Measurements from ENCODE around the gene TGFBR3. TPM values are rescaled to one million over a fixed set of nuclear protein-coding genes. Genes with fewer than 3 reads are reported as not detected.

The TGFBR3 gene
- total and polyA plus RNA-seq, 2 of the 8 experiments (the other 6 are each of a cell fraction or from before 2014, with no cell fraction given), result 2.0 to 6.1 TPM

DNA sequence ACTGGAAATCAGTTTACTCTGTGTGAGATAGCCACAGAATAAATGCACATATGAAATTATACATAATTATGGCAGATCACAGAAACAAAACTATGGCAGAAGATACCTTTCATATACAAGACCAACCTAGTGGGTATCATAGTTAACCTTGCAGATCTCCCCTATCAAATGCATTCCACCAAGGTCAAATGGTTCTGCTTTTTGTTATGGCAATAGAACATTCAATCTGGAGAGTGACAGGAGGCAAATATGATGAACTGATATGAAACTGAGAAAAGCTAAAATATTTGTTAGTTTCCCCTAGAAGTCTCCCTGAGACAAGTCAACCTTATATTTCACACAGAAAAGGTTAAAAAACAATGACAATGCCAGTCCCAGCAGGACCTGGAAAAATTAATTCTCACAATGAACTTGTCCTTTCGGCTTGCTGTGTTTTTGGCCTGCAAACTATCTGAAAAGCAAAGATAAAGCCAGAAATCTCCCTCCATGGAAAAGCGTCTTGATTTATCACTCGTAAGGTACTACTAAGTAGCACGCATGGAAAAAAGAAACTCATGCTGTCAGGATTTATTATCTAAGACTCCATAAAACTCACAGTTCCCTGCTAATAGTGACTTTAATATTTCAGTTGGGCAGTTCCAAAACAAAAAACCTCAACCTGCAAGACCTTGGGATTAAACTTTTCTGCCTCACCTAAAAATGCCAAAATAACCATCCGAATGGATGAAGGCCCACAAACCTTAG is 174.3 kb downstream of the TGFBR3 start:
- H3K14ac ChIP-seq (ENCODE audit: insufficient read length), result no peak overlapping the region
- WGBS, 2 experiments (ENCODE audit: extremely low coverage in 1 of 2, insufficient coverage in 1 of 2, insufficient read length in 1 of 2, insufficient replicate concordance in 2 of 2, low coverage in 1 of 2, low lambda C conversion rate in 2 of 2, missing lambda C conversion rate in 1 of 2), result 90% methylated on average over 5 of the region's 5 CpGs; no CpG with 5 or more reads in 1 of the 2 experiments
- H3K4me3 ChIP-seq (ENCODE audit: extremely low read depth in 1 of 4, insufficient read depth in 2 of 4, low read depth in 3 of 4, low read length in 4 of 4), result no peak overlapping the region
- no peak overlapping the region for H3K4me2 ChIP-seq (ENCODE audit: insufficient read depth in 1 of 2, low read depth in 2 of 2, low read length in 2 of 2)
- H2BK20ac ChIP-seq (ENCODE audit: low read length), result no peak overlapping the region
- CTCF ChIA-PET (ENCODE audit: partially characterized antibody), result interaction anchor here (0.6 to 1.6 kb wide), 2 partner anchors 11 to 192 kb away, joined by 3 to 4 read pairs; no protein-coding TSS in a partner anchor
- no peak overlapping the region for H4K91ac ChIP-seq (replicated peaks; ENCODE audit: insufficient read length, low read length)
- H3K18ac ChIP-seq (ENCODE audit: extremely low read depth, low read length), result no peak overlapping the region
- no peak overlapping the region for H3K56ac ChIP-seq (replicated peaks; ENCODE audit: insufficient read length, low read depth, low read length)
- DNase-seq (ENCODE audit: low read depth in 1 of 2, low spot score in 2 of 2), result no peak
- H2BK5ac ChIP-seq (ENCODE audit: low read depth, low read length), result no peak overlapping the region
- H3K9ac ChIP-seq (replicated peaks in 1 of 4; ENCODE audit: extremely low read depth in 1 of 4, low read depth in 3 of 4, low read length in 3 of 4), result no peak overlapping the region
- H3K79me1 ChIP-seq (ENCODE audit: low read depth, low read length), result no peaks in the 10 kb centered on the region
- H3K36me3 ChIP-seq (ENCODE audit: control insufficient read depth in 2 of 4, insufficient read depth in 4 of 4, low read length in 3 of 4), result no peaks in the 10 kb centered on the region
- H2AK5ac ChIP-seq (ENCODE audit: low read depth, low read length), result no peak overlapping the region
- no peaks in the 10 kb centered on the region for H4K20me1 ChIP-seq (replicated peaks in 1 of 2; ENCODE audit: control insufficient read depth in 1 of 2, insufficient read depth in 2 of 2, low read length in 2 of 2)
- H2BK15ac ChIP-seq (ENCODE audit: low read length), result no peak overlapping the region
- H3K4me1 ChIP-seq (replicated peaks in 1 of 4; ENCODE audit: control insufficient read depth in 3 of 4, insufficient read depth in 4 of 4, low read length in 3 of 4), result peaks cover 0 to 6% (median 2%) of the 10 kb centered on the region in 4 experiments; a peak in 2 of 7 replicates
- POLR2A ChIA-PET (ENCODE audit: partially characterized antibody), result no interaction called here
- no peak overlapping the region for H2BK12ac ChIP-seq (ENCODE audit: low read depth, low read length)
- no peak overlapping the region for H3K27ac ChIP-seq (ENCODE audit: low read depth, low read length)
- peaks cover 0 to 1% (median 0%) of the 10 kb centered on the region in 4 experiments; a peak in 1 of 7 replicates for H3K27me3 ChIP-seq (replicated peaks in 1 of 4; ENCODE audit: control insufficient read depth in 3 of 4, extremely low read depth in 1 of 4, insufficient read depth in 3 of 4, low read length in 3 of 4)
- FAIRE-seq, result no peak
- H4K8ac ChIP-seq (ENCODE audit: extremely low read depth, insufficient read depth, low read length), result no peak overlapping the region
- no peaks in the 10 kb centered on the region for H3K79me2 ChIP-seq (ENCODE audit: control insufficient read depth in 1 of 2, insufficient read depth in 2 of 2, low read length in 2 of 2)
- H4K5ac ChIP-seq (ENCODE audit: insufficient read length, low read depth, low read length), result no peak overlapping the region
- no peak overlapping the region for H3K4ac ChIP-seq (replicated peaks; ENCODE audit: insufficient read length, low read depth, low read length)
- H3K23me2 ChIP-seq (ENCODE audit: low read depth, low read length), result no peaks in the 10 kb centered on the region
- H2AFZ ChIP-seq (ENCODE audit: low read length), result no peak overlapping the region
- H3K9me3 ChIP-seq (ENCODE audit: insufficient read depth in 2 of 2, low read depth in 1 of 2, low read length in 1 of 2), result no peaks in the 10 kb centered on the region
- H2BK120ac ChIP-seq (replicated peaks; ENCODE audit: low read depth, low read length), result no peak overlapping the region
- H3K23ac ChIP-seq (ENCODE audit: insufficient read length), result no peak overlapping the region
- TF ChIP-seq, protein P1, sequence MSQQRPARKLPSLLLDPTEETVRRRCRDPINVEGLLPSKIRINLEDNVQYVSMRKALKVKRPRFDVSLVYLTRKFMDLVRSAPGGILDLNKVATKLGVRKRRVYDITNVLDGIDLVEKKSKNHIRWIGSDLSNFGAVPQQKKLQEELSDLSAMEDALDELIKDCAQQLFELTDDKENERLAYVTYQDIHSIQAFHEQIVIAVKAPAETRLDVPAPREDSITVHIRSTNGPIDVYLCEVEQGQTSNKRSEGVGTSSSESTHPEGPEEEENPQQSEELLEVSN (IDR thresholded peaks at IDR 0.05), result no peak

Measured in H1 (cell line).